ENCODE results near the gene WDR88.

The WDR88 gene

DNA sequence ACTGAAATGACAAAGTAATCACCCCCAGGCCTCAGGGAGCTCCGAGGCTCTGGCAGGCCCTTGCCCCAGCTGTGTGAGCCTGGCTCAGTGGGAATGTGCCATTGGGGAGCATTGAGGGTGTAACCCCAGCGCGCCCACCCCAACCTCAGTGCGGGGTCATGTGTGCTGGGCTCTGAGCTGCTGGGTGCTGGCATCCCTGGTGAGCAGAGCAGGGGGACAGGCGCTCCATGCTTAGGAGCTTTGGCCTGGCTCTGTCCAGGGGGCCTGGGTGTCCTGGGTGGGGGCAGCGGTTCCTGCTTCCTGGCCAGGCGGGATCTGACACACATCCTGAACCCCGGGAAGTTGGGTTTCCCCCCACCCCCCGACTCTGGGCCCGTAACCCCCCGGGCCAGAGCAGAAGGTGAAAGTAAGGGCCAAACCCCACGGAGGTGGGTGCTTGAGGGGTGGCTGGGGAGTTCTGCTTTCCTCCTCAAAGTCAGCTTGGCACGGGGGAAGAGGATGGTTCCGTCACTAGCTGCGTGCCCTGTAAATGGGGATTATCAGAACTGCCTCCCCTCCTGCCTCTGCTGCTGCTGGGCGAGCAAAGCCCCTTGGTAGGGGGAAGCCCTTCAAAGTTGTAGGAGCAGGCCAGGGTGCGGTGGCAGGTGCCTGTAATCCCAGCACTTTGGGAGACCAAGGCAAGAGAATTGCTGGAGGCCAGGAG, 63.9 kb downstream of the WDR88 start:
- no peak for DNase-seq (ENCODE audit: low read depth)
- H3K4me3 ChIP-seq (ENCODE audit: low read length), result peak overlapping the region; percentile 65
- TF ChIP-seq, protein P1, sequence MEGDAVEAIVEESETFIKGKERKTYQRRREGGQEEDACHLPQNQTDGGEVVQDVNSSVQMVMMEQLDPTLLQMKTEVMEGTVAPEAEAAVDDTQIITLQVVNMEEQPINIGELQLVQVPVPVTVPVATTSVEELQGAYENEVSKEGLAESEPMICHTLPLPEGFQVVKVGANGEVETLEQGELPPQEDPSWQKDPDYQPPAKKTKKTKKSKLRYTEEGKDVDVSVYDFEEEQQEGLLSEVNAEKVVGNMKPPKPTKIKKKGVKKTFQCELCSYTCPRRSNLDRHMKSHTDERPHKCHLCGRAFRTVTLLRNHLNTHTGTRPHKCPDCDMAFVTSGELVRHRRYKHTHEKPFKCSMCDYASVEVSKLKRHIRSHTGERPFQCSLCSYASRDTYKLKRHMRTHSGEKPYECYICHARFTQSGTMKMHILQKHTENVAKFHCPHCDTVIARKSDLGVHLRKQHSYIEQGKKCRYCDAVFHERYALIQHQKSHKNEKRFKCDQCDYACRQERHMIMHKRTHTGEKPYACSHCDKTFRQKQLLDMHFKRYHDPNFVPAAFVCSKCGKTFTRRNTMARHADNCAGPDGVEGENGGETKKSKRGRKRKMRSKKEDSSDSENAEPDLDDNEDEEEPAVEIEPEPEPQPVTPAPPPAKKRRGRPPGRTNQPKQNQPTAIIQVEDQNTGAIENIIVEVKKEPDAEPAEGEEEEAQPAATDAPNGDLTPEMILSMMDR (conservative IDR thresholded peaks at IDR 0.05; ENCODE audit: low read length), result no peak

DNA sequence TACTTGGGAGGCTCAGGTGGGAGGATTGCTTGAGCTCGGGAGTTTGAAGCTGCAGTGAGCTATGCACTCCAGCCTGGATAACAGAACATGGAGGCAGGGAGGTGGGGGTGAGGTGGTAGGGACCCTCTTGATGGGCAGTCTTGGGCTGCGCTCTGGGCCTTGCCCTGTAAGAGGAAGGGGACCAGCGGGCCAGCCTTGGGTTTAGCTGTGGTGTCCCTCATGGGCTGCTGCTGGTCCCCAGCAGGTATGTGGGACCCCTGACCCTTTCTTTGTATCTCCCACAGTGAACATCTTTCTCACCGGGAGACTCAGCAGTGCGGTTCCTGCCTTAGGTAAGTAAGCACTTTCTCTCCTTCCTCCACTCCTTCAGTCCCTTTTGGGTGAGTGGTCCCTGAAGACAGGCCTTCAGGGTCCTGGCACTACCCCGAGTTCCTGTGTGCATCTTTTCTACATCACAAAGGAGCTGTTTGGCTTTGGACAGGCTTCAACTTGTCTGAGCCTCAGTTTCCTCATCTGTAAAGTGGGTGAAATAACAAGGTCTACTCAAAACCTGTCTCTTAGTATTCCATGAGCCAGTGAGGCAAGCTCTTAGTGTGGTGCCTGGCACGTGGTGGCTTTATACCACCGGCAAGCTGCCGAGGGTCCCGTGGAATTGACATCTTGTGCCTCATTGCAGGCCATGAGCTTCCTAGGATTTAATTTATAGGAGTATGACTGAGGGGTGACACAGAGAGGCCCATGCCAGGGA, 64.7 kb downstream of the WDR88 start:
- H3K4me3 ChIP-seq (ENCODE audit: low read length), result no peak overlapping the region
- TF ChIP-seq, protein P1 (conservative IDR thresholded peaks at IDR 0.05; ENCODE audit: low read length), result no peak
- no peak for DNase-seq (ENCODE audit: low read depth)

DNA sequence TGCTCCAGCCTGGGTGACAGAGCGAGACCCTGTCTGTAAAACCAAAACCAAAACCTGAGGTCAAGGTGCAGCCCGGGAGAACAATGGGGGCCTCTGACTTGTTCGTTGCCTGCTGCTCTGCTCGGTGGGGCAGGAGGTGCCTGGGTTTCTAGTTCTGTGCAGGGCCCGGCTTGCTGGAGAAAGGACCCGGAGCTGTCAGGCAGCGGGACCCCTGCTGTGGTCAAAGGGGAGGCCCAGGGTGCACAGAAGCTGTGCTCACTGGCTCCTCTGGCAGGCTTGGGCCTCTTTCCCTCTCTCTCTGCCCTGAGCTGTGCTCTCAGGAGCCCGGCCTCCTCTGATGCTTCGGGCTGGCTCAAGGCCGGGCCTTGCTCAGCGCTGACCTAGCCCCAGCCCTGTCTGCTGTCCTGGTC, 65.7 kb downstream of the WDR88 start:
- no peak overlapping the region for H3K4me3 ChIP-seq (ENCODE audit: low read length)
- TF ChIP-seq, protein P1 (conservative IDR thresholded peaks at IDR 0.05; ENCODE audit: low read length), result no peak
- no peak for DNase-seq (ENCODE audit: low read depth)

DNA sequence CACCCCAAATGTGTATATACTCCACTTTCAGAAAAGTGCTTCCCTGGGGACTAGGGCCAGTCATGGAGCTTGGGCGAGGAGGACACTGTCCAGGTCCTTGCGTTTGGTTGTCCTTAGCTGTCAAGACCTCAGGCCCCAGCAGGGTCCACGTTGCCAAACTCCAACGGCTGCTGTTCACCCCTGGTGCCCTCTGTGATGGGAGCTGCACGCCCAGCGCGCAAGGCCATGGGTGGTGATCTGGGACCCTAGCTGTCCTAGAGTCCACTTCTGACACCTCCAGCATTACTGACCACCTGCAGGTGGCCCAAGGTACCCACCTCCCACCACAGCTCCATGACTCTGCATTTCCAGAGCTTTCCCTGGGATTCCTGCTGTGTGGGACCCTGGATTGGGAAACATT, 66.3 kb downstream of the WDR88 start:
- H3K4me3 ChIP-seq (ENCODE audit: low read length), result no peak overlapping the region
- DNase-seq (ENCODE audit: low read depth), result no peak
- TF ChIP-seq, protein P1 (conservative IDR thresholded peaks at IDR 0.05; ENCODE audit: low read length), result no peak

DNA sequence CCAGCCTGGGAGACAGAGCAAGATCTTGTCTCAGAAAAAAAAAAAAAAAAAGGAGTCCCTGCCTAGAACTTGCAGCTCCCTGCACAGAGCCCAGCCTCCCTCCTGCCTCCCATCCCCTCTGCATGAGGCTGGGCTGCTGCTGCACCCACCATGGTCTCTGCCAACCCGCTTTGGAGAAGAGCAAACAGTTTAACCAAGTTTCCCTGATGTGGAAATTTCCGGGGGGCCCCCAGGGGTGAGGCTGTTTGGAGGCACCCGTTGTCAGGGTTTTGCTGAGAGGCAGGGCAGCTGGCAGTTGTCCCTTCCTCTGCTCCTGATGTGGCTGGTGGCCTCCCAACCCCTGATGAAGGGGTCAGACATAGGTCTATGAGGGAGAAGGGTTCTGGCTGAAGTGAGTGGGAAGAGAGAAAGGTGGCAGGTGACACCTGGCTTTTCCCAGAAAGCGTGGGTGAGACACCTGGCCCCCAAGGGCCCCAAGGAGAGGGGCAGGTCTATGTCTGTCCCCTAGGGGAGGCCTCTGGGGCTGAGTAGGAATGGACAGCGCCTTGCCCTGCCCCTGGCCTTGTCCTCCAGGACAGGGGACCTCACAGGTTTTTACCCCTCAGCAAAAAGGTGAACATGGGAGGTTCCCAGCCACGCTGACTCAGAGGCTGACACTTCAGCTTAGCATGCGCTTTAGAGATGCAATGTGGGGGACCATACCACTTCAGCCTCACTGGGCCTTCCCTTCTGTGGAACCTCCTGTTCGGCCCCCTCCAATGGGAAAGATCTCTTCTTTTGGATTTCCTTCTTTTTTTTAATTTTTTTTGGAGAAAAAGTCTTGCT, 67.7 kb downstream of the WDR88 start:
- no peak overlapping the region for H3K4me3 ChIP-seq (ENCODE audit: low read length)
- no peak for DNase-seq (ENCODE audit: low read depth)
- TF ChIP-seq, protein P1 (conservative IDR thresholded peaks at IDR 0.05; ENCODE audit: low read length), result no peak

DNA sequence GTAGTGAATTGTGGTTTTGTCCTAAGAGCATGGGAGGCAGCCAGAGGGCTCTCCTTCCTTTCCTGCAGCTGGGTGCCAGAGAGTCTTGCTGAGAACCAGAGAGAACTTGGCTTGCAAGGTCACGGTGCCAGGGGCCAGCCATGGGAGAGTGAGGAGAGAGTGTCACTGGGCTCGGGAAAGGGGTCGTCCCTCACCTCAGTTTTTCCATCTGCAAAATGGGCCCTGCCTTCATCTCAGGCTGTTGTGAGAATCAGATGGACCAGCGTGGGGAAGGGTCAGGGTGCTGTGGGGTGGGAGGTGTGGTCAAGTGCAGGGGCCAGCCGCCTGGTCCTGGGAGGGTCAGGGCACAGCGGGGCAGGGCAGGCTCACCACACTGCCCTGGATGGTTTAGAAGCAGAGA, 69.6 kb downstream of the WDR88 start:
- TF ChIP-seq, protein P1 (conservative IDR thresholded peaks at IDR 0.05; ENCODE audit: low read length), result no peak
- H3K4me3 ChIP-seq (ENCODE audit: low read length), result no peak overlapping the region
- DNase-seq (ENCODE audit: low read depth), result no peak

All from AG10803 (cell line).